Measurements from ENCODE around the gene GTF3C5.

- TF ChIP-seq, protein P1, sequence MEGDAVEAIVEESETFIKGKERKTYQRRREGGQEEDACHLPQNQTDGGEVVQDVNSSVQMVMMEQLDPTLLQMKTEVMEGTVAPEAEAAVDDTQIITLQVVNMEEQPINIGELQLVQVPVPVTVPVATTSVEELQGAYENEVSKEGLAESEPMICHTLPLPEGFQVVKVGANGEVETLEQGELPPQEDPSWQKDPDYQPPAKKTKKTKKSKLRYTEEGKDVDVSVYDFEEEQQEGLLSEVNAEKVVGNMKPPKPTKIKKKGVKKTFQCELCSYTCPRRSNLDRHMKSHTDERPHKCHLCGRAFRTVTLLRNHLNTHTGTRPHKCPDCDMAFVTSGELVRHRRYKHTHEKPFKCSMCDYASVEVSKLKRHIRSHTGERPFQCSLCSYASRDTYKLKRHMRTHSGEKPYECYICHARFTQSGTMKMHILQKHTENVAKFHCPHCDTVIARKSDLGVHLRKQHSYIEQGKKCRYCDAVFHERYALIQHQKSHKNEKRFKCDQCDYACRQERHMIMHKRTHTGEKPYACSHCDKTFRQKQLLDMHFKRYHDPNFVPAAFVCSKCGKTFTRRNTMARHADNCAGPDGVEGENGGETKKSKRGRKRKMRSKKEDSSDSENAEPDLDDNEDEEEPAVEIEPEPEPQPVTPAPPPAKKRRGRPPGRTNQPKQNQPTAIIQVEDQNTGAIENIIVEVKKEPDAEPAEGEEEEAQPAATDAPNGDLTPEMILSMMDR (IDR thresholded peaks at IDR 0.05; ENCODE audit: low read depth, low read length, poor library complexity, severe bottlenecking), result no peak
- TF ChIP-seq EZH2phosphoT487 (IDR thresholded peaks at IDR 0.05; ENCODE audit: borderline replicate concordance, low read length), result no peak
These were observed 21.3 kb downstream of the GTF3C5 start for GRCh38 chr9:133051966-133052539.

Measured in DOHH2 (cell line).